Psoas muscle (tissue), 8 donors: ENCODE data around the gene ATF5. TPM values are rescaled to one million over a fixed set of nuclear protein-coding genes. Genes with fewer than 3 reads are reported as not detected.

Source experiments
- ATAC-seq, 4 donors: fragments of 200-7000 bp; cut with Tn5 transposase; one replicate each; pipeline ENCODE4 v1.9.1; 2020; ENCODE audit warnings: moderate library complexity in 3 of 4, mild to moderate bottlenecking in 2 of 4
- DNase-seq, 2 donors: peaks; one replicate each; pipeline ENCODE4 v3.0.0-alpha.2; 2020
- H3K27ac ChIP-seq: fragments of 200-600 bp; one replicate; pipeline ENCODE4 v1.8.0; 2022
- H3K27me3 ChIP-seq, 3 donors: fragments of 200-600 bp in 1 of 3; one replicate each; pipeline versions ENCODE4 v1.6.1 to v1.8.0; 2013 to 2022; ENCODE audit warnings: low read length in 2 of 3, mild to moderate bottlenecking in 2 of 3, moderate library complexity in 1 of 3; ENCODE audit not compliant: insufficient read depth in 3 of 3
- H3K36me3 ChIP-seq, 2 donors: fragments of 200-600 bp in 1 of 2; one replicate each; pipeline versions ENCODE4 v1.6.1 to v1.8.0; 2013 to 2022; ENCODE audit warnings: low read depth in 1 of 2, mild to moderate bottlenecking in 1 of 2, moderate library complexity in 1 of 2; ENCODE audit not compliant: insufficient read depth in 1 of 2
- H3K4me1 ChIP-seq: fragments of 200-600 bp; one replicate; pipeline ENCODE4 v1.8.0; 2022
- H3K4me3 ChIP-seq: fragments of 200-600 bp; one replicate; pipeline ENCODE4 v1.8.0; 2022; ENCODE audit warnings: mild to moderate bottlenecking
- H3K9me3 ChIP-seq: fragments of 200-600 bp; one replicate; pipeline ENCODE4 v1.8.0; 2022
- WGBS, 3 donors: extraction: QIAGEN DNeasy Blood & Tissue Kit; methylation state at CpG; one replicate each; pipeline versions ENCODE4 v1.1.6 to v1.1.7; 2013; 5-methylcytosine and 5-hydroxymethylcytosine counted together
- intact Hi-C, 2 donors: fragments of 100-400 bp; cut with DNase I; formaldehyde crosslinking; loops; one replicate each; pipeline versions ENCODE4 v1.11.0 to v1.14.2; 2022
- polyA plus RNA-seq, 3 donors: library from polyadenylated mRNA; stranded (reverse); fragments of 200-250 nt; gene quantifications; one replicate each; pipeline ENCODE4 v1.2.3, GENCODE V29; 2013
- total RNA-seq, 4 donors: library from RNA; stranded (reverse); fragmentation: NEBNext Ultra II Directional in 2 of 4; extraction: Animal tissue kit (Norgen Biotek cat#: 25700) in 2 of 4; gene quantifications; one replicate each; pipeline versions ENCODE4 v1.2.1 to v1.2.4, GENCODE V29; 2021 to 2023
- TF ChIP-seq, protein P1 (sequence below): fragments of 200-600 bp; IDR thresholded peaks from one replicate; pipeline ENCODE4 v1.8.0; 2022; ENCODE audit warnings: antibody characterized with exemption
- donor health status: healthy with polysubstance abuse.
- donor health status: DM: no; HTN: no; CAD: no; lungs with moderate emphysema.
- donor health status: Bipolar disorder and iron deficiency.
- donor health status: healthy.
- donor health status: DM: yes; HTN: yes; CAD: no.
- donor health status: DM: no; HTN: no; CAD: no.
- donor health status: DM: no; HTN: no; CAD: no.
- donor health status: DM: yes; HTN: yes; CAD: no.

The ATF5 gene
- total and polyA plus RNA-seq, 7 donors: 10.0 to 39.4 (median 21.0) TPM

DNA sequence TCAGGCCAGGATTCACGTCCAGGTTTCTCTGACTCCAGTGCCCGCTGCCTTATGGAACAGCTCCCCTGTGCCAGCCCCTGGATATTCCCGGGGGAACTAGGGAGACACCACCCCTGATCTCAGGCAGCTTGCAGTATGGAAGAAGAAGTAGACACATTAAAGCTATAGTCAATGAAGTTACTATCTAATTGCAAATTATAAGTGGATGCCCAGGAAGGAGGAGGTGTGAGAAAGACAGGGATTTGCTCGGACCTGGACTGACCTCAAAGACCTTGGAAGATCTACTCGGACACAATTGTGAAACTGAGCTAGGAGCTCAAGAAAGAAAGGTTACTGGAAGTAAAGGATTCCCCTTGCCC, 21.6 kb downstream of the ATF5 start:
- no peak overlapping the region for H3K27ac ChIP-seq
- ATAC-seq: no peak
- H3K9me3 ChIP-seq: no peaks in the 10 kb centered on the region
- no peak overlapping the region for H3K4me3 ChIP-seq
- no peaks in the 10 kb centered on the region for H3K36me3 ChIP-seq
- WGBS, 3 donors: 88 to 96% (median 90%) methylated on average over 5 of the region's 5 CpGs
- peaks cover 0 to 19% (median 9%) of the 10 kb centered on the region in 3 donors for H3K27me3 ChIP-seq
- intact Hi-C loops: no loop called here
- DNase-seq: no peak
- peaks cover 4% of the 10 kb centered on the region for H3K4me1 ChIP-seq
- TF ChIP-seq, protein P1, sequence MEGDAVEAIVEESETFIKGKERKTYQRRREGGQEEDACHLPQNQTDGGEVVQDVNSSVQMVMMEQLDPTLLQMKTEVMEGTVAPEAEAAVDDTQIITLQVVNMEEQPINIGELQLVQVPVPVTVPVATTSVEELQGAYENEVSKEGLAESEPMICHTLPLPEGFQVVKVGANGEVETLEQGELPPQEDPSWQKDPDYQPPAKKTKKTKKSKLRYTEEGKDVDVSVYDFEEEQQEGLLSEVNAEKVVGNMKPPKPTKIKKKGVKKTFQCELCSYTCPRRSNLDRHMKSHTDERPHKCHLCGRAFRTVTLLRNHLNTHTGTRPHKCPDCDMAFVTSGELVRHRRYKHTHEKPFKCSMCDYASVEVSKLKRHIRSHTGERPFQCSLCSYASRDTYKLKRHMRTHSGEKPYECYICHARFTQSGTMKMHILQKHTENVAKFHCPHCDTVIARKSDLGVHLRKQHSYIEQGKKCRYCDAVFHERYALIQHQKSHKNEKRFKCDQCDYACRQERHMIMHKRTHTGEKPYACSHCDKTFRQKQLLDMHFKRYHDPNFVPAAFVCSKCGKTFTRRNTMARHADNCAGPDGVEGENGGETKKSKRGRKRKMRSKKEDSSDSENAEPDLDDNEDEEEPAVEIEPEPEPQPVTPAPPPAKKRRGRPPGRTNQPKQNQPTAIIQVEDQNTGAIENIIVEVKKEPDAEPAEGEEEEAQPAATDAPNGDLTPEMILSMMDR: no peak

DNA sequence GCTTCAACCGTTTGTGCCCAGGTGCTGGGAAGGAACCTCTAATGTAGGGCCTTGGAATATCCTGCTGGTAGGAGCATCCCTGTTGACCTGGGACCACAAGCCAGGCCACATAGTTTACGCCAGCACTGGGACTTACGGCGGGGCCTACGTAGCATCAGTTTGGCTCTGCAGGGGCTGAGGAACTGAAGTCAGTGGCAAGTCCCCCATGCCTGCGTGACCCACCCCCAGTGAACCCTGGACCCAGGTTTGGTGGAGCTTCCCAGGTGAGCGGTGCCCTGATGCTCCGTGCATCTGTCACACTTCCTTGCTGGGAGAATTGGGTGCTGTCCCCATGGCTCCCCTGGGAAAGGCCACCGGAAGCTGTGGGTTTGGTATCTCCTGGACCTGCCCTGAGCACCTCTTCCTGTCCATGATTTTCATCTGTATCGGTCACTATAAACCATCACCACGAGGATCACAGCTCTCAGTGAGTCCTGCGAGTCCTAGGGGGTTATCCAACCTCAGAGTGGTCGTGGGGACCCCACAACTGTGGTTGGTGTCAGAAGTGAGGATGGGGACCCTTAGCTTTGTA, 22.0 kb downstream of the ATF5 start:
- 86 to 88% (median 87%) methylated on average over 13 of the region's 13 CpGs for WGBS, 3 donors
- Histone ChIP-seq H3K4me3 (no peak overlapping the region), H3K27me3 (peaks cover 0 to 19% (median 9%) of the 10 kb centered on the region in 3 donors), H3K4me1 (peaks cover 4% of the 10 kb centered on the region), H3K9me3 (no peaks in the 10 kb centered on the region), H3K27ac (no peak overlapping the region), H3K36me3 (no peaks in the 10 kb centered on the region)
- DNase-seq: no peak
- intact Hi-C loops: no loop called here
- no peak for ATAC-seq
- TF ChIP-seq, protein P1: no peak

DNA sequence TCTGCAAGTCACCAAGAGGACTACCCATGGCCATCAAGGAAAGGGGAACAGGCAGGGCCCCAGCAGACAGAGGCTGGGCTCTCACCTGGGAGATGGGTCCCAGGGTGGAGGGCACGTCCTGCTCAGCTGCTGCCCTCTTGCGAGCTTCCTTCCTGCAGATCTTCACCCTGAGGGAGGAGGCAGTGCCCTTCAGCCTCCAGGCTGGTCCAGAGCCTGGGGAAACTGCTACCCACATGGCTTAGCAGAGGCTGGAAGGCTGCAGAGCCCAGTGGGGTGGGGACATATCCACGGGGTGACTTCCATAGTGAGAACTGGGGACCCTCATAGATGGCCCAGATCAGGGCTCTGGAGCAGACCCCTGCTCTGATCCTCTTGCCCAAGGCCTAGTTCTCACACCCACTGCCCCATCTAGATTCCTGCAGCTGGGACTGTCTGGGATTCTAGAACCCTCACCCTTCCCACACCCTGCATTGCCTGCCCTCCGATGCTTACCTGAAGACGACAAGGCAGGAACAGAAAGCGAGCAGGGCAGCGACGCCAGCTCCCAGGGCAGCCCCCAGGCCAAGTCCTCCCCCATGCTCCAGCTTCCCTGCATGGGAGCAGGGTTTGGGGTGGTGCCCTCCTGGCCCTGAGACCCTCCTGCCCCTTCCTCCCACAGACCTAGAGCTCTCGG, 22.9 kb downstream of the ATF5 start:
- ATAC-seq: no peak
- 88 to 93% (median 90%) methylated on average over 8 to 9 of the region's 9 CpGs for WGBS, 3 donors
- intact Hi-C loops: no loop called here

DNA sequence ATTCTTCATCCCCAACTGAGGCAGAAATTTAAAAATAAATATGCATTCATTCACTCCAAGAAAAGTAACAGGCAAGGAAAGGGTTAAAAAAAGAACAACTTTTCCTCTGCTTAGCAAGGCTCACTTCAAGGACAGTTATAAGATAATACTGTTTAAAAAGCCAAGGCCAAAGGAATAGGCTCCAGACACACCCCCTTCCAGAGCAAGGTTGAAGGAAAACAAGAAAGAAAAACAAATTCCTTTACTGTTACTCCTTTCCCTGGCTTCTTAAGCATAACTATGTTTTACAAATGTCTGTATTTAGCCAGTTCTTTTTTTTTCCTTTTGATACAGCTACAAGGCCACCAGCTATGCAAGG, 23.5 kb downstream of the ATF5 start:
- intact Hi-C loops: no loop called here
- Histone ChIP-seq H3K9me3 (no peaks in the 10 kb centered on the region), H3K4me3 (no peak overlapping the region), H3K36me3 (no peaks in the 10 kb centered on the region), H3K4me1 (peaks cover 4% of the 10 kb centered on the region), H3K27me3 (peaks cover 0 to 19% (median 9%) of the 10 kb centered on the region in 3 donors), H3K27ac (no peak overlapping the region)
- TF ChIP-seq, protein P1: no peak
- ATAC-seq: no peak
- no peak for DNase-seq

More for the DNA sequence above, 22.9 kb downstream of the ATF5 start:
- no peak for DNase-seq
- Histone ChIP-seq H3K9me3 (no peaks in the 10 kb centered on the region), H3K27me3 (peaks cover 0 to 19% (median 9%) of the 10 kb centered on the region in 3 donors), H3K4me3 (no peak overlapping the region), H3K4me1 (peaks cover 4% of the 10 kb centered on the region), H3K27ac (no peak overlapping the region), H3K36me3 (no peaks in the 10 kb centered on the region)
- TF ChIP-seq, protein P1: no peak

DNA sequence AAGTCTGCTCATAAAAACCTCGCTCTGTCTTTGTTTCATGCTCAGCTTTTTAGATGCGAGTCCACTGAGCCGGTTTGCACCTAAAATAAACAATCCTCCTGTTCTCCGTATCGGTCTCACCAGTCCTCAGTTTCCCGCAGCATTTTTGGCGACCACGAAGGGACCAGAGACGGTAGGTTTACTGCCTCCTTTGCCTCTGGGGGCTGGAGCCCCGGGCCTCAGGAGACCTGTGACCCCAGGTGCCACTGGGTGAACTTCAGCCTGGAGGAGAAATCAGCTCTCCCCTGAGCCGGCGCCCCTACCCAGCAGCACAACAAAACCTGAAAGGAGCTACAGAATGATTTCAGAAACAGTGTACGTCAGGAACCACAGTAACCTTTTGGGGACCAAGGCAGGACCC, 23.9 kb downstream of the ATF5 start:
- H3K9me3 ChIP-seq: no peaks in the 10 kb centered on the region
- H3K4me1 ChIP-seq: peaks cover 4% of the 10 kb centered on the region
- ATAC-seq: no peak
- WGBS, 3 donors: 79 to 80% (median 79%) methylated on average over 13 of the region's 13 CpGs
- H3K27ac ChIP-seq: no peak overlapping the region
- H3K27me3 ChIP-seq: peaks cover 0 to 19% (median 9%) of the 10 kb centered on the region in 3 donors
- TF ChIP-seq, protein P1: no peak
- H3K36me3 ChIP-seq: no peaks in the 10 kb centered on the region
- H3K4me3 ChIP-seq: no peak overlapping the region
- intact Hi-C loops: no loop called here
- DNase-seq: no peak
